ENCODE data around the gene NXN. TPM values are rescaled to one million over a fixed set of nuclear protein-coding genes. Genes with fewer than 3 reads are reported as not detected.

The NXN gene
- polyA plus RNA-seq, 3 donors = not detected

GRCh38 chr17:948284-948852, 31.2 kb downstream of the NXN start:
- H3K27me3 ChIP-seq (ENCODE audit: control insufficient read depth in 2 of 2, insufficient read depth in 2 of 2, low read length in 2 of 2) = peaks cover 2 to 17% of the 10 kb centered on the region in 2 donors
- no peaks in the 10 kb centered on the region for H4K20me1 ChIP-seq (ENCODE audit: insufficient read depth, low read length)
- no peak overlapping the region for H3K27ac ChIP-seq (ENCODE audit: low read depth in 1 of 2, low read length in 2 of 2)
- no peaks in the 10 kb centered on the region for H3K4me1 ChIP-seq (ENCODE audit: control insufficient read depth in 1 of 2, insufficient read depth in 2 of 2, low read length in 2 of 2)
- 97% methylated on average over 19 of the region's 25 CpGs for WGBS (ENCODE audit: insufficient coverage)
- Mint-ChIP-seq H3K36me3 (no peaks in the 10 kb centered on the region), H3K27me3 (ENCODE audit: low read depth in 3 of 3) (peaks cover 21 to 28% (median 27%) of the 10 kb centered on the region in 3 donors), H3K4me1 (peaks cover 6% of the 10 kb centered on the region), H3K27ac (no peak overlapping the region), H3K4me3 (no peak overlapping the region), H3K9me3 (peaks cover 0 to 3% (median 0%) of the 10 kb centered on the region in 7 donors)
- H2AFZ ChIP-seq (ENCODE audit: insufficient read depth, low read depth, low read length, poor library complexity, severe bottlenecking) = no peak overlapping the region
- intact Hi-C loops (cut with micrococcal nuclease) = no loop called here
- H3K4me2 ChIP-seq (replicated peaks; ENCODE audit: extremely low read depth, low read length, poor library complexity, severe bottlenecking) = no peak overlapping the region
- no peak for TF ChIP-seq CTCF (IDR thresholded peaks at IDR 0.05)
- H3K79me2 ChIP-seq (ENCODE audit: insufficient read depth, low read length) = no peaks in the 10 kb centered on the region
- H3K9me3 ChIP-seq (replicated peaks in 1 of 2; ENCODE audit: control insufficient read depth in 1 of 2, insufficient read depth in 1 of 2, low read length in 2 of 2) = peaks cover 0 to 6% of the 10 kb centered on the region in 2 donors
- H3K4me3 ChIP-seq (replicated peaks in 1 of 3; ENCODE audit: low read depth in 2 of 3, low read length in 3 of 3) = no peak overlapping the region
- no peak for DNase-seq
- H3K36me3 ChIP-seq (replicated peaks in 1 of 2; ENCODE audit: control insufficient read depth in 1 of 2, insufficient read depth in 2 of 2, low read length in 2 of 2) = no peaks in the 10 kb centered on the region
- no peak overlapping the region for H3K9ac ChIP-seq (ENCODE audit: insufficient read depth, low read length, poor library complexity, severe bottlenecking)

DNA sequence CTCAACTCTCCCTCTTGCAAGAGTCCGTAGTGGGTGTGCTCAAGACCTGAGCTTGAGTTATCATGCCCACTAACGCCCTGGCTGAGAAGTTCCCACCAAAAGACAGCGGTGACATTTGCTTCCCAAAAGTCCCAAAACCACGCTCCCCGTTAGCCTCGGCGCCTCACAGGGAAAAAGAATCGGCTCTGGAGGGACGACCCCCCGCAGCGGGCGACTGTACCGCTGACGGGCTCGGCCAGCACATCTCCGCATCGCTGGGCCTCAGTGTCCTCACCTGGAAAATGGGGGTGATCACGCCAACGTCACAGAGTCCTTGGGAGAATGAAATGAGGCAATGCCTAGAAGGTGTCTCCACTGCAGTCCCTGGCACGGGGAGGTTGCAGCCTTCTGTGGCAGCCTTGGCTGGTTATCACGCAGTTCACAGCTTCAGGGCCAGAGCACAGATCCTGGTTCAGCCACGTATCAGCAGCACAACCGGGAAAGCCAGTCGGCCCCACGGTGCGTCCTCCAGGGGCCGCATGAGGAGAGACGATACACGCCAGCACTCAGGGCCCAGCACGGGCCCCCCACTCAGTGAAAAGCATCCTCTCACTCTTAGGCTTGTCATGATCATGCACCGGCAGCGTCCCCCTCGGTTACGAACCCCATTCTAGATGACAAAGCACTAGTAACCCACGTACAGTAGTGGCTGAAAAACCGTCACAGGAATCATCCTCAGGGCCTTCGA, 32.9 kb downstream of the NXN start:
- H3K4me2 ChIP-seq (replicated peaks; ENCODE audit: extremely low read depth, low read length, poor library complexity, severe bottlenecking) = no peak overlapping the region
- 92% methylated on average over 31 of the region's 37 CpGs for WGBS (ENCODE audit: insufficient coverage)
- TF ChIP-seq CTCF (IDR thresholded peaks at IDR 0.05) = no peak
- no peaks in the 10 kb centered on the region for H3K36me3 Mint-ChIP-seq
- no peak overlapping the region for H3K27ac Mint-ChIP-seq
- peaks cover 22 to 25% (median 23%) of the 10 kb centered on the region in 3 donors for H3K27me3 Mint-ChIP-seq (ENCODE audit: low read depth in 3 of 3)
- peaks cover 2 to 14% of the 10 kb centered on the region in 2 donors for H3K27me3 ChIP-seq (ENCODE audit: control insufficient read depth in 2 of 2, insufficient read depth in 2 of 2, low read length in 2 of 2)
- H3K79me2 ChIP-seq (ENCODE audit: insufficient read depth, low read length) = no peaks in the 10 kb centered on the region
- H3K9me3 Mint-ChIP-seq = peaks cover 0 to 2% (median 0%) of the 10 kb centered on the region in 7 donors
- H4K20me1 ChIP-seq (ENCODE audit: insufficient read depth, low read length) = no peaks in the 10 kb centered on the region
- H3K9ac ChIP-seq (ENCODE audit: insufficient read depth, low read length, poor library complexity, severe bottlenecking) = no peak overlapping the region
- H3K4me1 Mint-ChIP-seq = peaks cover 6% of the 10 kb centered on the region
- no peak overlapping the region for H3K4me3 Mint-ChIP-seq
- H3K36me3 ChIP-seq (replicated peaks in 1 of 2; ENCODE audit: control insufficient read depth in 1 of 2, insufficient read depth in 2 of 2, low read length in 2 of 2) = no peaks in the 10 kb centered on the region
- intact Hi-C loops (cut with micrococcal nuclease) = no loop called here
- no peaks in the 10 kb centered on the region for H3K4me1 ChIP-seq (ENCODE audit: control insufficient read depth in 1 of 2, insufficient read depth in 2 of 2, low read length in 2 of 2)
- no peak overlapping the region for H3K4me3 ChIP-seq (replicated peaks in 1 of 3; ENCODE audit: low read depth in 2 of 3, low read length in 3 of 3)
- H3K9me3 ChIP-seq (replicated peaks in 1 of 2; ENCODE audit: control insufficient read depth in 1 of 2, insufficient read depth in 1 of 2, low read length in 2 of 2) = no peaks in the 10 kb centered on the region
- no peak overlapping the region for H2AFZ ChIP-seq (ENCODE audit: insufficient read depth, low read depth, low read length, poor library complexity, severe bottlenecking)
- no peak for DNase-seq
- no peak overlapping the region for H3K27ac ChIP-seq (ENCODE audit: low read depth in 1 of 2, low read length in 2 of 2)
